Fibroblast of upper back skin (primary cell): ENCODE measurements around the gene PTPN12.

Experiments
- DNase-seq: peaks from one replicate; pipeline ENCODE4 v3.0.0-alpha.2; 2013

The PTPN12 gene

DNA sequence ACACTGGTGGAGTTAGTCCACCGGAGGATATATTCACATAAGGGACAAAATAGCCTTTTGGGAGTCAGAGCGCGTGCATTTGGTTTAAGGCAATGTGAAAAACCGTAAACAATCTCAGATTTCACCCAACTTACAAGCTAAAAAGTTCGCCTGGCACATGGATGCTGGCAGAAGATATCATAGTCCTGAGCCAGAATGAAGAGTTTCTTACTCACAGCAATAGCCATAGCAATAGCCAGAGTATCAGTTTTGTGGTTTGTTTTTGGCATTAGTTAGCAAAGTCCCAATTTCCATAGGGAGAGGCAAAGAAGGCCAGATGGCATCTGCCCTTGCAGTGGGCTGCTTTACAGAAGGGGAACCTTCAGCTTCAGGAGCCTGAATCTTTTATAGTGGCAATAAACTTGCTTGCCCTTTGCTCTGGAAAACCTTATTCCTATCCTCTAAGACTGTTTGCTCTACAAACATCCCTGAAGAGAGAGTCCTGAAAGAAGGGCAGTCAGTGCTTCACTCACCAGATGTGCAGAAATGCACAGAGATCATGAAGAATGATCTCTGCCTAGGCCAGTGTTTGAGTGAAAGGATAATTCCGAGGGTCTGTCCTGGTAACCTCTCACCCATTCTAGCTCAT lies 130.5 kb downstream of the PTPN12 start:
- DNase-seq: no peak

DNA sequence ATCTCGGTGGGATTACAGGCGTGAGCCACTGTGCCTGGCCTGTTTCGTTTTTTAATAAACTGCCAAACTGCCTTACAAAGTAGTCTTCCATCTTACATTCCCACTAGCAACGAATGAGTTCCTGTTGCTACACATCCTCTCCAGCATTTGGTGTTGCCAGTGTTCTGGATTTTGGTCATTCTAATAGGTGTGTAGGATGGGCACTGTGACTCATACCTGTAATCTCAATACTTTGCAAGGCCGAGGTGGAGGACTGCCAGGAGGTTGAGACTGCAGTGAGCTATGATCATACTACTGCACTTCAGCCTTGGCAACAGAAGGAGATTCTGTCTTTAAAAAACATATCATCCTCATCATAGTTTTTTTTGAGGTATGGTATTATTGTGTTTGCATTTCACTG lies 137.8 kb downstream of the PTPN12 start:
- DNase-seq: peak; percentile 42

DNA sequence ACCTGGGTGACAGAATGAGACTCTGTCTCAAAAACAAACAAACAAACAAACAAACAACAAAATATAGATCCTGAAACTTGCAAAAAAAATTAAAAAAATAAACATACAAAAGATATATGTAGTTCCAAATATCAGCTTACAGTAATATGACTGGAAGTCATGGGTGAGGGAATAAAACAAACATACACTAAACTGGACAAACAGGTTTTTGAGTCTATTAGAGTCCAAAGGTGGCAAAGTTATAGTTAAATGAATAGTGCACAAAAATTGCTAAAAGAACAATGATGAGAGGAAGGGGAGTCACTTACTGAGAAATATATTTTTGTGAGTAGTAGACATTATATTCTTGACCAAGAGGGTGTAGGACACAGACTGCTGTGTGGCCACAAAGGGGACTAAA lies 142.5 kb downstream of the PTPN12 start:
- DNase-seq: no peak

DNA sequence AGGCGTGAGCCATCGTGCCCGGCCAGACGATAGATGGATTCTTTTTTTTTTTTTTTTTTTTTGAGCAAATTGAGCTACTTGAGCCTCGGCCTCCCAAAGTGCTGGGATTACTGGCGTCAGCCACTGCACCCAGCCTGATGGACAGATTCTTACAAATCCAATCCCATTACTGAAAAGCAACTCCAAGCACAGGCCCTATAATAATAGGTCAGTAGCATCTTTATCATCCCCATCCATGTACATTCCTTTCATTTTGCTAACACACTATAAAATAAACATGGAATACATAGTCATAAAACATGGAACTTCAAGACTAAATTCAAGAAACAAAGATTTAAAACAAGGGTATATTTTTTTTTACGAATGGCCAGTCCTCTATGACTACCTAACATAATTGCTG lies 143.2 kb downstream of the PTPN12 start:
- DNase-seq: no peak

DNA sequence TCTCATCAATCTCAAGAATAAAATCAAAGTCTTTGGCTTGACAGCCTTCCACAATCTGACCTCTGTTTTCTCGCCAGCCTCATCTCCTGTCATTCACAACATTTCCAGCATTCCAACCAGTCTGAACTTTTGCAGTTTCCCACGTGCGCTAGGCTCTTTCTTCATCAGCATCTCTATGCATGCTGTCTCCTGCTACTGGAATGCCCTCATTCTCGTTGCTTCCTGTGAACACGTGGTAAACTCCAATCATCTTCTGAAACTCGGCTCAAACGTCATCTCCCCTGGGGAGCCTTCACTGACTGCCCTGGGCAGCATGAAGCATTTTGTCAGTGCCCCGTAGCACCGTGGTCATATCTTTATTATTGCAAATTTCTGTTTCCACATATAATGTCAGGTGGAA lies 146.9 kb downstream of the PTPN12 start:
- peak; percentile 80 for DNase-seq

DNA sequence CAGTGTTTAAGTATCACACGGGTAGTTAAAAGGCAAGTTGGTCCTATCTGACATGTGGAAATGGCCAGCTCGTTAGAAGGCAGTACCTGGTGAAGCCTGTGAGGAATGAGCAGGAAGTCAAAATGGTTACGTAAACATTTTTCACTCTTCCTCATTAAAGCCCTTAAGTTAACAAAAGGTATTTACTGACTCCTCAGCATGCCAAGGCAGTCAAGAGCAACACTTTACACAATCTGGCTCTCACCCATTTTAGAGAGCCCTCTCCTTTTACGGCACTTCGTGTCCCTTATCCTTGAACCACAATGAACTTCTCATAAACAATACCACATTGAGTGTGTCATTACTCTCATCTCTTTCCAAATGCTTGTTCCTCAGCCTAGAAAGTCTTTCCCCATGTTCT lies 148.1 kb downstream of the PTPN12 start:
- no peak for DNase-seq

DNA sequence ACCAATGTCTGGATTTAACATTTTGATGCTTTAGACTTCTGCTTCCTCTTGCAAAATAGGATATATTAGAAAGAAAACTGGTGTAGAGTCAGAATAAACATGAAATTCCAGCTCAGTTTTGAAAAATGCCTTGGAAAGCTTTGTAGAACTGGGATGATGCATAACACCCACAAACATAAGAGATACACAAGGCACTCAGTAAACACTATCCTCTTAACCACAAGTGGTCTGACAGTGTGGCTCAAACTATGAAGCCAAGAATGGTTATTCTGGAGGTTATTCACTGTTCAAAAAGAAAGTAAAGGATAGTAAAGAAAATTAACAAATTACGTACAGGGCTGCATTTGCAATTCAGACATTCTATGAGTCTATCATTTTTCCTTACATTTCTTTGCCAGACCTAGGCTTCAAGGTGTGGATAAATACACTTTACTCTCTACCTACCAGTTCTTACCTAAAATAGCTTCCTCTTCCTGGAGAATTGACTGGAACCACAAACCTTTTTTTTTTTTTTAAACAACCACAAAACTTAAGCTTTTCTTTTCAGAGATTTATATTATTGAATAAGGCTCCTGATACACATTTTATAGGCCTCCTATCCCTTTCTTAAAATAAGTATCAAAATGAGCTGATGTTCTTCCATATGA lies 150.1 kb downstream of the PTPN12 start:
- no peak for DNase-seq

DNA sequence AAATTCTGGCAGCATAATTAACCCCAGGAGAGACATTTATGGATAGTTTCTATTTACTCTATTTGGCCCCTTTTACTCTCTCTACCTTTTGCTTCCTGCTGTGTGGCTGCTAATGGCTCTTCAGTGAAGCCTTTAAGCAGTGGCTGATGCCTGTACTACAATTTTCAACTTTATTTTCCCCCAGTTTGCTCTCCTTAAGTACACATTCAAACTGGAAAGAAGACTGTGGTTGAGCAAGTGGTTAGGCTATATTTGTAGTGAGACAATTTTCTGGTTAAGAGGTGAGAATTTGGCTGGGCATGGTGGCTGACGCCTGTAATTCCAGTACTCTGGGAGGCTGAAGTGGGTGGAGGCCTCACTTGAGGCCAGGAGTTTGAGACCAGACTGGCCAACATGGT lies 150.7 kb downstream of the PTPN12 start:
- no peak for DNase-seq
